HG02763 (cell line): ENCODE results near the gene AIF1L.

Source experiments
- ATAC-seq: cut with Tn5 transposase; IDR thresholded peaks from one replicate; pipeline ENCODE4 v1.9.1; 2021; ENCODE audit warnings: mild to moderate bottlenecking, moderate library complexity; ENCODE audit not compliant: unreplicated experiment

AIF1L gene

GRCh38 chr9:131096269-131097125 is at the start of gene AIF1L:
TSS of gene AIF1L (plus strand) at chr9:131096531. CDS start at chr9:131096630, 99 bp downstream.
- no peak for ATAC-seq

- ATAC-seq: no peak
Measured at GRCh38 chr9:131046581-131047202, 49.6 kb upstream of the AIF1L start.

GRCh38 chr9:131048332-131048731 is 48.0 kb upstream of the AIF1L start:
- ATAC-seq: no peak

GRCh38 chr9:131048820-131049219 is 47.5 kb upstream of the AIF1L start:
- no peak for ATAC-seq

GRCh38 chr9:131049829-131050715 is 46.3 kb upstream of the AIF1L start:
- no peak for ATAC-seq

- ATAC-seq: no peak
Measured at GRCh38 chr9:131050831-131051230, 45.5 kb upstream of the AIF1L start.

- no peak for ATAC-seq
Measured at GRCh38 chr9:131051592-131052517, 44.5 kb upstream of the AIF1L start.

- no peak for ATAC-seq
Measured at GRCh38 chr9:131053896-131054295, 42.4 kb upstream of the AIF1L start.

- no peak for ATAC-seq
Measured at GRCh38 chr9:131056781-131057506, 39.4 kb upstream of the AIF1L start.

GRCh38 chr9:131060900-131061630 is 35.3 kb upstream of the AIF1L start:
- no peak for ATAC-seq

- ATAC-seq: no peak
Measured at GRCh38 chr9:131062969-131063368, 33.4 kb upstream of the AIF1L start.

GRCh38 chr9:131065599-131065998 is 30.7 kb upstream of the AIF1L start:
- ATAC-seq: no peak

GRCh38 chr9:131067625-131068024 is 28.7 kb upstream of the AIF1L start:
- ATAC-seq: no peak

GRCh38 chr9:131068076-131068816 is 28.1 kb upstream of the AIF1L start:
- no peak for ATAC-seq

- ATAC-seq: no peak
Measured at GRCh38 chr9:131069699-131070098, 26.6 kb upstream of the AIF1L start.

- no peak for ATAC-seq
Measured at GRCh38 chr9:131072107-131072870, 24.0 kb upstream of the AIF1L start.

- ATAC-seq: no peak
Measured at GRCh38 chr9:131072871-131073237, 23.5 kb upstream of the AIF1L start.
